Measurements from ENCODE around the gene SUSD3. TPM values are rescaled to one million over a fixed set of nuclear protein-coding genes. Genes with fewer than 3 reads are reported as not detected.

The SUSD3 gene
- total and polyA plus RNA-seq, 2 of the 8 experiments (the other 6 are each of a cell fraction or from before 2014, with no cell fraction given): 5.5 to 35.4 TPM

DNA sequence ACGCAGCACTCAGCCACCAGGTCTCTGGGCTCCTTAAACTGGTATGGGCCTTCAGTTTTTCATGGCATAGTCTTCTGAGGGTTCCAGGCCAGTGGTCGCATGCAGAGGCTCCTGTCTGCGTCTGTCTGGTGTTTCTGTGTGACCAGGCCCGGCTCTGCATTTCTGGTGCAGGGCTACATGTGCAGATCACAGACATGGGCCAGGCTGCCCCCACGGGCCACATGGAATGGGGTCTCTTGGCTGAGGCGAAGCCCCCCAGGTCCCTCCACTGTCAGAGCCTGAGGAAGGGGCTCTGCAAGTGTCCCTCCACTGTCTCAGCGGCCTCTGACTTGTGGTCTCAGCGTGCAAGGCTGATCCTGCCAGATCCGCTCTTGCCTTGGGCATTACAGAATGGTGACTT, 21.9 kb downstream of the SUSD3 start:
- 86% methylated on average over 9 of the region's 9 CpGs; no CpG with 5 or more reads in 1 of the 2 experiments for WGBS, 2 experiments (ENCODE audit: extremely low coverage in 1 of 2, insufficient coverage in 1 of 2, insufficient read length in 1 of 2, insufficient replicate concordance in 2 of 2, low coverage in 1 of 2, low lambda C conversion rate in 2 of 2, missing lambda C conversion rate in 1 of 2)
- no peaks in the 10 kb centered on the region for H3K79me2 ChIP-seq (ENCODE audit: control insufficient read depth in 1 of 2, insufficient read depth in 2 of 2, low read length in 2 of 2)
- H2BK120ac ChIP-seq (replicated peaks; ENCODE audit: low read depth, low read length): no peak overlapping the region
- no peaks in the 10 kb centered on the region for H4K20me1 ChIP-seq (replicated peaks in 1 of 2; ENCODE audit: control insufficient read depth in 1 of 2, insufficient read depth in 2 of 2, low read length in 2 of 2)
- no peak overlapping the region for H3K4me3 ChIP-seq (ENCODE audit: extremely low read depth in 1 of 4, insufficient read depth in 2 of 4, low read depth in 3 of 4, low read length in 4 of 4)
- 0 out of 4 replicates have a peak, but pooled peaks cover 0 to under 1% of the 10 kb centered on the region in 2 experiments for H3K9me3 ChIP-seq (ENCODE audit: insufficient read depth in 2 of 2, low read depth in 1 of 2, low read length in 1 of 2)
- no peak overlapping the region for H3K18ac ChIP-seq (ENCODE audit: extremely low read depth, low read length)
- H3K9ac ChIP-seq (replicated peaks in 1 of 4; ENCODE audit: extremely low read depth in 1 of 4, low read depth in 3 of 4, low read length in 3 of 4): no peak overlapping the region
- no peaks in the 10 kb centered on the region for H3K23me2 ChIP-seq (ENCODE audit: low read depth, low read length)
- H4K5ac ChIP-seq (ENCODE audit: insufficient read length, low read depth, low read length): no peak overlapping the region
- H2BK20ac ChIP-seq (ENCODE audit: low read length): no peak overlapping the region
- no peak for FAIRE-seq
- no peak overlapping the region for H2BK15ac ChIP-seq (ENCODE audit: low read length)
- POLR2A ChIA-PET (ENCODE audit: partially characterized antibody): no interaction called here
- no peak overlapping the region for H3K14ac ChIP-seq (ENCODE audit: insufficient read length)
- H3K23ac ChIP-seq (ENCODE audit: insufficient read length): no peak overlapping the region
- H2BK12ac ChIP-seq (ENCODE audit: low read depth, low read length): no peak overlapping the region
- no peaks in the 10 kb centered on the region for H3K36me3 ChIP-seq (ENCODE audit: control insufficient read depth in 2 of 4, insufficient read depth in 4 of 4, low read length in 3 of 4)
- no peak for DNase-seq (ENCODE audit: low read depth in 1 of 2, low spot score in 2 of 2)
- no peaks in the 10 kb centered on the region; a peak in 1 of 7 replicates for H3K4me1 ChIP-seq (replicated peaks in 1 of 4; ENCODE audit: control insufficient read depth in 3 of 4, insufficient read depth in 4 of 4, low read length in 3 of 4)
- H2AFZ ChIP-seq (ENCODE audit: low read length): no peak overlapping the region
- no peak overlapping the region for H2AK5ac ChIP-seq (ENCODE audit: low read depth, low read length)
- no peak overlapping the region for H3K4ac ChIP-seq (replicated peaks; ENCODE audit: insufficient read length, low read depth, low read length)
- no peak overlapping the region for H3K27ac ChIP-seq (ENCODE audit: low read depth, low read length)
- H3K4me2 ChIP-seq (ENCODE audit: insufficient read depth in 1 of 2, low read depth in 2 of 2, low read length in 2 of 2): no peak overlapping the region
- H3K27me3 ChIP-seq (replicated peaks in 1 of 4; ENCODE audit: control insufficient read depth in 3 of 4, extremely low read depth in 1 of 4, insufficient read depth in 3 of 4, low read length in 3 of 4): no peaks in the 10 kb centered on the region
- H3K56ac ChIP-seq (replicated peaks; ENCODE audit: insufficient read length, low read depth, low read length): no peak overlapping the region
- no peaks in the 10 kb centered on the region for H3K79me1 ChIP-seq (ENCODE audit: low read depth, low read length)
- no peak overlapping the region for H4K91ac ChIP-seq (replicated peaks; ENCODE audit: insufficient read length, low read length)
- CTCF ChIA-PET (ENCODE audit: partially characterized antibody): interaction anchor here (0.7 to 1.6 kb wide), 2 partner anchors 66 to 77 kb away, joined by 3 to 13 read pairs; no protein-coding TSS in a partner anchor
- no peak overlapping the region for H2BK5ac ChIP-seq (ENCODE audit: low read depth, low read length)
- H4K8ac ChIP-seq (ENCODE audit: extremely low read depth, insufficient read depth, low read length): peak overlapping the region; percentile 31; the same call in 1 of the 2 replicates
- no peak for TF ChIP-seq SUZ12 (IDR thresholded peaks at IDR 0.05; ENCODE audit: low read length)
- TF ChIP-seq E2F6 (IDR thresholded peaks at IDR 0.05): no peak
- TF ChIP-seq YY1 (IDR thresholded peaks at IDR 0.05; ENCODE audit: low read depth, low read length): no peak
- TF ChIP-seq ASH2L (IDR thresholded peaks at IDR 0.05; ENCODE audit: low read length): no peak
- no peak for TF ChIP-seq JUND (IDR thresholded peaks at IDR 0.05; ENCODE audit: low read length)
- no peak for TF ChIP-seq CREB1 (IDR thresholded peaks at IDR 0.05)
- no peak for TF ChIP-seq SIRT6 (IDR thresholded peaks at IDR 0.05; ENCODE audit: low read length)
- TF ChIP-seq CEBPB (IDR thresholded peaks at IDR 0.05; ENCODE audit: low read depth, low read length): no peak
- no peak for TF ChIP-seq TAF1 (IDR thresholded peaks at IDR 0.05; ENCODE audit: low read depth, low read length)
- TF ChIP-seq JUN (IDR thresholded peaks at IDR 0.05; ENCODE audit: low read depth, low read length): no peak
- TF ChIP-seq EP300 (IDR thresholded peaks at IDR 0.05; ENCODE audit: borderline replicate concordance in 1 of 2, low read depth in 2 of 2, low read length in 2 of 2): no peak
- TF ChIP-seq SP4 (IDR thresholded peaks at IDR 0.05; ENCODE audit: low read length): no peak
- TF ChIP-seq, protein P1, sequence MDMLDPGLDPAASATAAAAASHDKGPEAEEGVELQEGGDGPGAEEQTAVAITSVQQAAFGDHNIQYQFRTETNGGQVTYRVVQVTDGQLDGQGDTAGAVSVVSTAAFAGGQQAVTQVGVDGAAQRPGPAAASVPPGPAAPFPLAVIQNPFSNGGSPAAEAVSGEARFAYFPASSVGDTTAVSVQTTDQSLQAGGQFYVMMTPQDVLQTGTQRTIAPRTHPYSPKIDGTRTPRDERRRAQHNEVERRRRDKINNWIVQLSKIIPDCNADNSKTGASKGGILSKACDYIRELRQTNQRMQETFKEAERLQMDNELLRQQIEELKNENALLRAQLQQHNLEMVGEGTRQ (IDR thresholded peaks at IDR 0.05; ENCODE audit: low read length): no peak
- no peak for TF ChIP-seq HDAC6 (IDR thresholded peaks at IDR 0.05; ENCODE audit: low read depth, low read length)
- no peak for TF ChIP-seq CHD1 (IDR thresholded peaks at IDR 0.05; ENCODE audit: low read depth, low read length)

Data from H1 (cell line).